GM23338 (cell line): Measurements from ENCODE around the gene ERGIC3. TPM values are rescaled to one million over a fixed set of nuclear protein-coding genes. Genes with fewer than 3 reads are reported as not detected.

Experiments
- ATAC-seq: fragments of 200-7000 bp; cut with Tn5 transposase; 3 replicates; pipeline ENCODE4 v1.9.1; 2020
- DNase-seq: peaks from one replicate; pipeline ENCODE4 v3.0.0-alpha.2; 2015; ENCODE audit warnings: low spot score
- H2AFZ ChIP-seq: fragments of 200-600 bp; sonication (generic); 2 replicates; pipeline ENCODE4 v1.8.0; 2016; ENCODE audit warnings: antibody characterized with exemption, mild to moderate bottlenecking, moderate library complexity
- H3F3A ChIP-seq: fragments of 200-600 bp; sonication (generic); replicated peaks from 2 replicates; pipeline ENCODE4 v1.8.0; 2017; ENCODE audit warnings: antibody characterized with exemption, mixed run types, low read depth
- H3K27ac ChIP-seq: fragments of 200-600 bp; sonication (generic); 2 replicates; pipeline ENCODE4 v1.6.1; 2016; ENCODE audit warnings: low read depth
- H3K27me3 ChIP-seq: fragments of 200-600 bp; sonication (generic); 2 replicates; pipeline ENCODE4 v1.8.0; 2016; ENCODE audit warnings: mild to moderate bottlenecking, mixed run types, moderate library complexity; ENCODE audit not compliant: insufficient read depth
- H3K36me3 ChIP-seq: fragments of 200-600 bp; sonication (generic); 2 replicates; pipeline ENCODE4 v1.8.0; 2016; ENCODE audit warnings: mild to moderate bottlenecking; ENCODE audit not compliant: insufficient read depth
- H3K4me1 ChIP-seq: fragments of 200-600 bp; sonication (generic); 2 replicates; pipeline ENCODE4 v1.8.0; 2016; ENCODE audit warnings: mild to moderate bottlenecking, moderate library complexity; ENCODE audit not compliant: insufficient read depth
- H3K4me2 ChIP-seq: fragments of 200-600 bp; sonication (generic); 2 replicates; pipeline ENCODE4 v1.7.1; 2017; ENCODE audit warnings: mixed run types
- H3K4me3 ChIP-seq: fragments of 200-600 bp; sonication (generic); 2 replicates; pipeline ENCODE4 v1.6.1; 2016; ENCODE audit warnings: mixed run types
- H3K79me2 ChIP-seq: fragments of 200-600 bp; sonication (generic); replicated peaks from 2 replicates; pipeline ENCODE4 v1.8.0; 2017; ENCODE audit warnings: mild to moderate bottlenecking; ENCODE audit not compliant: insufficient read depth
- H3K9me2 ChIP-seq: fragments of 200-600 bp; sonication (generic); 2 replicates; pipeline ENCODE4 v1.8.0; 2017; ENCODE audit not compliant: insufficient read depth
- H4K20me1 ChIP-seq: fragments of 200-600 bp; sonication (generic); replicated peaks from 2 replicates; pipeline ENCODE4 v1.8.0; 2017; ENCODE audit warnings: mild to moderate bottlenecking; ENCODE audit not compliant: insufficient read depth
- H3K27ac Mint-ChIP-seq: 2 replicates; pipeline ENCODE4 v1.8.0; 2020; ENCODE audit warnings: inconsistent platforms, mild to moderate bottlenecking, moderate library complexity, mixed read lengths
- H3K27me3 Mint-ChIP-seq: 3 replicates; pipeline ENCODE4 v1.8.0; 2022; ENCODE audit warnings: low read depth, mild to moderate bottlenecking, moderate library complexity, mixed read lengths, inconsistent platforms; ENCODE audit not compliant: insufficient read depth, poor library complexity
- H3K36me3 Mint-ChIP-seq: 3 replicates; pipeline ENCODE4 v1.8.0; 2021; ENCODE audit warnings: low read depth, mild to moderate bottlenecking, inconsistent platforms, moderate library complexity, mixed read lengths
- H3K4me1 Mint-ChIP-seq: 3 replicates; pipeline ENCODE4 v1.8.0; 2020; ENCODE audit warnings: mild to moderate bottlenecking, inconsistent platforms, mixed read lengths
- H3K4me3 Mint-ChIP-seq: 3 replicates; pipeline ENCODE4 v1.8.0; 2021; ENCODE audit warnings: moderate library complexity, mild to moderate bottlenecking, inconsistent platforms, mixed read lengths
- H3K9me3 Mint-ChIP-seq: 3 replicates; pipeline ENCODE4 v1.8.0; 2020; ENCODE audit warnings: moderate library complexity, mild to moderate bottlenecking, inconsistent platforms, mixed read lengths
- CREB1 ChIP-seq: fragments of 250-450 bp; sonication (Bioruptor Pico); IDR thresholded peaks from 2 replicates; pipeline ENCODE4 v1.5.0; 2020; ENCODE audit warnings: low read depth, mild to moderate bottlenecking, moderate library complexity
- CTCF ChIP-seq, 2 experiments: fragments of 200-600 bp in 1 of 2; sonication (generic) in 1 of 2; conservative IDR thresholded peaks; 2 replicates each; pipeline versions ENCODE4 v1.5.1 to v1.6.1; 2016 to 2017; ENCODE audit warnings: antibody characterized with exemption in 2 of 2, low read depth in 2 of 2, mild to moderate bottlenecking in 2 of 2, moderate library complexity in 1 of 2
- ETS1 ChIP-seq: IDR thresholded peaks from 2 replicates; pipeline ENCODE4 v1.6.1; 2016; ENCODE audit warnings: antibody characterized with exemption
- EZH2 ChIP-seq: fragments of 200-600 bp; sonication (generic); IDR thresholded peaks from one replicate; pipeline ENCODE4 v1.8.0; 2017; ENCODE audit warnings: antibody characterized with exemption, mild to moderate bottlenecking, low read depth; ENCODE audit not compliant: unreplicated experiment
- EZH2phosphoT487 ChIP-seq: fragments of 200-600 bp; sonication (generic); IDR thresholded peaks from one replicate; pipeline ENCODE4 v1.8.1; 2018; ENCODE audit warnings: antibody characterized with exemption; ENCODE audit not compliant: unreplicated experiment
- JUNB ChIP-seq: IDR thresholded peaks from one replicate; pipeline ENCODE4 v1.6.1; 2016; ENCODE audit warnings: antibody characterized with exemption; ENCODE audit not compliant: unreplicated experiment
- NANOG ChIP-seq: IDR thresholded peaks from 2 replicates; pipeline ENCODE4 v1.6.1; 2016; ENCODE audit warnings: antibody characterized with exemption, borderline replicate concordance
- POLR2AphosphoS5 ChIP-seq: IDR thresholded peaks from 2 replicates; pipeline ENCODE4 v1.6.1; 2016; ENCODE audit warnings: antibody characterized with exemption, low read depth
- REST ChIP-seq: IDR thresholded peaks from one replicate; pipeline ENCODE4 v1.6.1; 2018; ENCODE audit warnings: antibody characterized with exemption; ENCODE audit not compliant: unreplicated experiment
- STAT1 ChIP-seq: IDR thresholded peaks from one replicate; pipeline ENCODE4 v1.6.1; 2016; ENCODE audit warnings: antibody characterized with exemption; ENCODE audit not compliant: unreplicated experiment
- ZNF114 ChIP-seq: fragments of 250-450 bp; sonication (Bioruptor Pico); IDR thresholded peaks from 2 replicates; pipeline ENCODE4 v1.5.0; 2020; ENCODE audit warnings: mild to moderate bottlenecking, moderate library complexity
- ZNF331 ChIP-seq: fragments of 250-450 bp; sonication (Bioruptor Pico); IDR thresholded peaks from 2 replicates; pipeline ENCODE4 v1.5.0; 2020; ENCODE audit warnings: low read depth, mild to moderate bottlenecking, moderate library complexity
- ZNF462 ChIP-seq: fragments of 250-450 bp; sonication (Bioruptor Pico); IDR thresholded peaks from 2 replicates; pipeline ENCODE4 v1.5.0; 2020; ENCODE audit warnings: mild to moderate bottlenecking, moderate library complexity
- polyA plus RNA-seq: library from polyadenylated mRNA; unstranded; fragments of >200 nt; fragmentation: Nextera tagmentation; extraction: Ambion mirVana; gene quantifications from 2 replicates; pipeline ENCODE4 v1.2.1, GENCODE V29; 2016
- total RNA-seq: library from RNA; depleted of rRNA; stranded (reverse); fragments of >200 nt; shearing (Covaris generic); gene quantifications from 2 replicates; pipeline ENCODE4 v1.2.3, GENCODE V29; 2014

The ERGIC3 gene
- total and polyA plus RNA-seq, 2 experiments from 2014 or later, result 139 to 147 TPM

GRCh38 chr20:35508493-35509218, 33.2 kb upstream of the ERGIC3 start:
- Histone ChIP-seq H3K27ac (no peak overlapping the region), H3K36me3 (peaks cover under 1% of the 10 kb centered on the region; the same call in 1 of the 2 replicates), H3K4me1 (no peaks in the 10 kb centered on the region), H3K9me2 (no peaks in the 10 kb centered on the region), H3K4me2 (no peak overlapping the region), H3F3A (no peaks in the 10 kb centered on the region), H2AFZ (no peak overlapping the region), H4K20me1 (no peaks in the 10 kb centered on the region; the same call in 1 of the 2 replicates), H3K79me2 (no peaks in the 10 kb centered on the region), H3K27me3 (no peaks in the 10 kb centered on the region), H3K4me3 (no peak overlapping the region)
- no peaks in the 10 kb centered on the region; the same call in 2 of the 3 replicates for H3K4me1 Mint-ChIP-seq
- peaks cover 37% of the 10 kb centered on the region for H3K36me3 Mint-ChIP-seq
- no peak for ATAC-seq
- TF ChIP-seq STAT1, result no peak
- TF ChIP-seq CTCF (conservative IDR thresholded peaks at IDR 0.05; ENCODE audit: low read depth in 2 of 2), result no peak
- TF ChIP-seq POLR2AphosphoS5, result no peak
- TF ChIP-seq CREB1 (CRISPR knock-in tag), result no peak
- no peak for TF ChIP-seq NANOG
- TF ChIP-seq JUNB, result no peak
- TF ChIP-seq ZNF114 (CRISPR knock-in tag), result no peak
- no peak for TF ChIP-seq ZNF462 (CRISPR knock-in tag)
- TF ChIP-seq EZH2phosphoT487, result no peak
- TF ChIP-seq EZH2, result no peak
- TF ChIP-seq REST, result no peak
- no peak for TF ChIP-seq ETS1
- no peak for TF ChIP-seq ZNF331 (CRISPR knock-in tag)
- H3K27me3 Mint-ChIP-seq, result no peaks in the 10 kb centered on the region
- DNase-seq, result no peak
- no peak overlapping the region for H3K4me3 Mint-ChIP-seq
- H3K9me3 Mint-ChIP-seq, result no peaks in the 10 kb centered on the region
- no peak overlapping the region for H3K27ac Mint-ChIP-seq
